Measurements from ENCODE around the gene TEX51.

Gene TEX51

DNA sequence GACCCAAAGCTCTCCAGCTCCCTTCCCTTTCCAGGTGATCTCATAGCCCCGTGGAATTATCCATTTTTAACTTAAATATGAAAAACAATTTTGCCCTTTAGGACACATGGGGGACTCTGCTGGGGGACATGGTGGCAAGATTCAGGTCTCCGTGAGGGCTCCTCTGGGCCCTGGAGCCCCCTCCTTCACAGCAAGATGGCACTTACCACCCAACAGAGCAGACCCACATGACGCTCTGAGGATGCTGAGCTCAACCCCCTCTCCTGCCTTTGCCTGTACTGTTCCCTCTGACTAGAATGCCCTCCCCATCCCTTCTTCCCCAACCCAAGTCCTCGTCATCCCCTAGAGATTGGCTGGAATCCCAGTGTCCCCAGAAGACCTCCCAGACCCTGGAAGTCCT, 17.2 kb downstream of the TEX51 start:
- no peak for DNase-seq

DNA sequence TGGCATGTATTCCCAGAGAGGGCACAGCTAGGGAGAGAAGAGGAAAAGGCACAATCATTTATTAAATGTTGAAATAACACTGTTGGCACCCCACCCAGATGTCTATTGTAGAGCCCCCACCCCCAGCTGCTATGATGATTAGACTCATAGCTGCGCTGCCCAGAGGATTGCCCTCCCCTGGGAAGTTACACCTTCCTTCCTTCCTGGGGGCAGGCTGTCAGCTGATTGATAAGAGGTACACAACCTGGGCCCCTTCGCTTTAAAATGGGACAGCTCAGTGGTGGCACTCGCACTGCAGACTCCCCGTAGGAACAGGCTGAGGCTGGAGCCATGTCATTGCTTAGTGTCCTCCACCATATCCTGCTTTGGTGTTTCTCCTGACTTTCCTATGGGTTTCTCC, 18.1 kb downstream of the TEX51 start:
- no peak for DNase-seq

DNA sequence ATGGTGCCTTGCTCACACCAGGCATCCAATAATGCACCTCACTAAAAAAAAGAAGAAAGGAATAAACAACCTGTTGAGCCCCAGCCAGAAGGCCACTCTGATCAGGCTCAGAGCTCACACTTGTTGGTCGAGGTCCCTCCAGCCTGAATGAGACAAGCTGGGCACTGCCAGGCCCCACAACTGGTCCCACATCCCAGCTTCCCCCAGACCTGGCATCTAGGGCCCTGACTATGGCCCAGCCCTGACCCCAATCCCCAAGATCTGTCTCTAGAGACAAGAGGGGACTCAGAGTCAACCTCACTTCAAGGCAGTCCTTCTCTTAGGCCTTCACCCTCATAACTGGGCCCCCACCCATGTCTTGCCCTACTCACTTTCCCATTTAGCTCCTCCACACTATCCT, 22.4 kb downstream of the TEX51 start:
- no peak for DNase-seq

DNA sequence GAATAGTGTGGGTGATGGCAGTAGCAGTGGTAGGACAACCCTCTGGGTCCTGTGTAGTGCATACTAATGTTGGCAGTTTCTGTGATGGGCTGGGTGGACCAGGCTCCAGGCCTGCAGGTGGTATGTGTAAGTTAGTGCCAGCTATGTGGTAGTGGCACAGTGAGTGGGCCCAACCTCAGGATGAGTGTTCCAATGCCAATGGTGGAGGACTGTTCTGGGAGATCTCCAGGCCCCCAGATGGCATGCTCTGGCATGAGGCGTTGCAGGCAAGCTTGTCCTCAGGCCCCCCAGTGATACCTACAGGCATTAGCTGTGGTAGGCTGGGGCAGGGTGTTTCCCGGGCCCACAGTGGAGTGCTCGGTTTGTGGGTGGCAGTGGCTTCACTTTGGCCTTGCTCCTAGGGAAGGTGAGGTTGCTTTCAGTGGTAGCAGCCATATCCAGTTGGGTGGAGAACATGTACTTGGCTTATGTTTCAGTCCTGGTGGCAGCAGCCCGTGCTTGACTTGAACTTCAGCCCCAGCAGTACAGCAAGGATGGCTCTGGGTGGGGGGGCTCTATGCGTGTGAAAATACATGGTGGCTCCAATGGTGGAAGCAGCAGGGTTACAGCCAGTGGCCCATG, 32.4 kb downstream of the TEX51 start:
- DNase-seq, result no peak

DNA sequence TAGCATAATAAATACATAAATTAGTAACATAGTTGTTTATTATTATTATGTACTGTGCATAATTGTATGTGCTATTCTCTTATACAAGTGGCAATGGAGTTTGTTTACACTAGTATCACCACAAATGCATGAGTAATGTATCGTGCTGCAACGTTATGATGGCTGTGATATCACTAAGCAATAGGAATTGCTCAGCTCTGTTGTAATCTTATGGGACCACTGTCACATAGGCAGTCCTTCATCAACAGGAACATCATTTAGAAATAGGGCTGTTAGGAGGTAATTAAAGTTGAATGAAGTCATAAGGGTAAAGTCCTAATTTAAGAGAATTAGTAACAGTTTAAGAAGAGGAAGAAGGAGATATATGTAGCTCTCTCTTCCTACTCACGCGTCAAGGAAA, 33.8 kb downstream of the TEX51 start:
- DNase-seq, result no peak

DNA sequence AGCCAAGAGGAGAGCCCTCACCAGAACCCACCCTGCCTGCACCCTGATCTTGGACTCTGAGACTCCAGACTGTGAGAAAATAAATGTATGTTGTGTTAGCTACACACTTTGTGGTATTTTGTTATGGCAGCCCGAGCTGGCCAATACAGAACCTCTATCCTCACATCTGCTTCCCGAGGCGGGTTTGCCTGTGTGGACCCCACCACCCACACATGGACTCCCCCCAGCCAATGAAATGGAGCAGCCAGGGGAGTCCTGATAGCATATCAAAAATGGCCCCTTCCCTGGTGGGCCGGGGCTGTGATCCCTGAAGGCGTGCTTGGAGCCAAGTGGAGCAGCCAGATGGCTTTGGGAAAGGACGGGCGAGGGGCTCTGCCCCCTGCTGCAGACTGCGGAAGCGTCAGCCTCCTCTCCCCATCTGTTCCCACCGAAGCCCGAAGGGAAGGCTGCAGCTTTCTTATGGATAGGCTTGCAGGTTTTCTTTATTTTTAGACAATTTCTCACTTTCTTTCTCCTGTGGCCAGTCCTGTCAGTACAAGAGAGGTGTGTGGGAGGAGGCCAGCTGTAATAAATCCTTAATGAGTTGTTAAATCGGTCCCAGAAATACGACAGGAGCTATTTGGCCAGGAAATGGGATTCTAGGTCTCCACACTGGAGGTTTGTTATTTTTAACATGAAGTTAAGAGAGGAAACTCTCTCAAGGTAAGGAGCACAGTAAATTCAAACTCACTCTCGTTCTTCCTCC, 34.4 kb downstream of the TEX51 start:
- no peak for DNase-seq

DNA sequence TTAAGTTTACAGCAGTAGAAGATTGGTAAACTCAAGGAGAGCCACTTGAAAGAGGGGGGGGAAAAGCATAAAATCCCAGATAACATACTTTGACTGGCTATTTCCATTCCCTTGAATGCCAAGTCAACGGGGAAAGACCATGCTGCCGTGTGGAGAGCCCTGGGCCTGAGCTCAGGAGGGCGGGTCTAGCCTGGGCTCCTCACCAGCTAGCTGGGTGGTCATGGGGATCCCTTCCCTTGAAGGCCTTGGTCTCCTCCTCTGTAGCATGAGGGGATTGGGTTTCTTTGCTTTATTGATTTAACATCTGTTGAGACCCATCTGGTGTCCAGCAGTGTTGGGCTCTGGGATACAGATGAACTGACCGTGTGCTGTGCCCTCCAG, 35.0 kb downstream of the TEX51 start:
- DNase-seq, result no peak

DNA sequence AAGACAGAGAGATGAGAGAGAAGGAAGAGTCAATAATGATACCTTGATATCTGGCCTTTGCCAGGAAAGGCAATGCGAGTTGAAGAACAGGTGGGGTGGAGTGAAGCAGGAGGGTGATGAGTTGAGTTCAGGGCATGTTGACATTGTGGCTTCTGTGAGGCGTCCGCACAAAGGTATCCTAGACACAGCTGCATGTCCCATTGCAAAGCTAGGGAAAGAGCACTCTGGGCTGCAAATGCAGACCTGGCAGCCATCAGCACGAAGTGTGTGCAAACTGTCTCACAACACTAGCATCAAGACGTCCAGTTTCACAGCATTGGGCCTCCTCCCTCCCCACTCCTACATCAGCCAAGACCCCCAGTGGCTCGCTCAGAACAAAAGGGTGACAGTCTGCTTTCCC, 36.1 kb downstream of the TEX51 start:
- no peak for DNase-seq

DNA sequence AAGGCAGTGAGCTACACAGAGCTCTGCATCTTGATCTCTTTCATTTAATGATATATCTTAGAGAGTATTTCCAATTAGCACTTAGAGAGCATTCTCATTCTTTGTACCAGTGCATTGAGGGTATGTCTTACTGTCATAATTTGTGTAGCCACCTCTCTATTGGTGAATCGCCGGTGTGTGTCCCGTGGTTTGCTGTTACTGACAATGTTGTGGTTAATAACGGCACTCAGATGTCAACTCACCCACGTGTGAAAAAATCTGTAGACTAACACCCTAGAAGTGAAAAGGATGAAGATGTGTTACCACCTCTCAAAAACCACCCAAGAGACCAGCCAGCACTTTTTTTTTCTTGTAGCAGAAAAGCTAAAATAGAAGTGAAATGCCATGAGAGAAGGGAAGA, 37.1 kb downstream of the TEX51 start:
- DNase-seq, result no peak

DNA sequence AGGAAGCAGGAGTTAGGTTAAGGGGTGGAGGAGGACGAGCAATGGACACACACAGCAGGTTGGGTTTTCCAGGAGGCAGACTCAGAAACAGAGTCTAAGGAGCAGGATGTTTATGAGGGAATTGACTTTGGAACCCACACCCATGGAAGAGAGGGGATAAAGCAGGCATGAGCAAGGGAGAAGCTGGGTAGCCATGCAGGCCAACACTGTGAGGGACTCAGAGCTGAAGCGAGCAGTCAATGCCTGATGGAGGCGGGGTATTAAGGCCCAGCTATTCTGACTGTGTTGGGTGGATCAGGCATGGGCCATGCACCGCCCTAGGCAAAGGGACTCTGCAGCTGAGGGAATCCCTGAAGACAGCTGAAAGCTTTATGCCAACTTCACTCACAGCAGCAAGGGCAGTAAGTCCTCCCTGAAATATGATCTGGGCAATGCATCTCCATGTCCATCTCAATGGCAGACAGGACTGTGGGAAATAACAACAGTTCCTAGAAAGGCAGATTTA, 37.6 kb downstream of the TEX51 start:
- no peak for DNase-seq

DNA sequence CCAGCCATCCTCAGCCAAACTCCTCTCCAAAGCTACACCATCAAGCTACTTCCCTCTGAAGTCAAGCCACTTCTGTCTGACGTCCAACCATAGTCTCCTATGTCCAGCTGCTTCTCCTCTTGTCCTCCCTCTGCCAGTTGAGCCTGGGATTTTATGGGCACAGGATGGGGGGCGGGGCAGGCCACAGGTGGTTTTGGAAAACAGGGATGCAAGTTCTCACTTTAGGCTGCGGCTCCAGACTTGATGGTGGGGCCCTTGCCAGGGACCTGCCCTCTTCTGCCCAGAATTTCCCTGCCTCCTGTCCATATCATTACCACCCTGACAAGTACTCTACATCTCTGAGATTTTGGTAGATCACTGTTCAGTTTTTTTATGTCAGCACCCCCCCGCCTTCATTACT, 41.6 kb downstream of the TEX51 start:
- no peak for DNase-seq

DNA sequence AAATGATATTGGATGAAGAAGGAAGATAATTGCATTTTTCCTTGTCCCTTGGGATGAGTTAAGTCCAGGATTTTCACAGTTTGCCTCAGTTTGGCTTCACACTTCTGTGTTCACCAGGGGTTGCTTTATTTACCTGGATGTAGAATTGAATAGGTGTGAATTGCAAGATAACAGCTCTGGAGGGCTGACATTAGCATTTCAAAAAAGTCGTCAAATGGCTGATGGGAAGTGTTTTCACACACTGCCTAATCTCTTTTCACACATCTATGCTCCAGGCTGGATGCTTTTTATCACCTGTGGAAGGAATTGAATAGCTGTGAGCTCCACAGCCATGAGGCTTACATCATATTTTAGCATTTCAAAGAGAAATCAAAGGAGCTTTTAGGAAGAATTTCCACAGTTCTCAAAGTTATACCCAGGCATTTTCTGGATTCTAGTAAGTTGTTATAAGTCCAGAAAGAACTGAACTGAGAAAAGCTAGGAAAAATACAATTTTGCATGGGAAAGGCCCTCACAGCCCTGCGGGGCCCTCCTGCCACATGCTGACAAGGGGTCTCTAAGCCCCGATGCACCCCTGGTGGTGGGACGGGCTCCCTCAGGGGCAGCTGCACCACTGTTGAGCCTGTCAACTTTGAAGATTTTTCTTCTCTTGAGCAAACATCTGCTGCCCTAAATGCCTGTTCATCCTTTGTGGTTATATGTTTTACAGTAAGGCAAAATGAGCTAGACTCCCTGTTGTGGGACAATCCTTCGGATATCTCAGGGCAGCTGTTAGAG, 43.9 kb downstream of the TEX51 start:
- DNase-seq, result no peak

DNA sequence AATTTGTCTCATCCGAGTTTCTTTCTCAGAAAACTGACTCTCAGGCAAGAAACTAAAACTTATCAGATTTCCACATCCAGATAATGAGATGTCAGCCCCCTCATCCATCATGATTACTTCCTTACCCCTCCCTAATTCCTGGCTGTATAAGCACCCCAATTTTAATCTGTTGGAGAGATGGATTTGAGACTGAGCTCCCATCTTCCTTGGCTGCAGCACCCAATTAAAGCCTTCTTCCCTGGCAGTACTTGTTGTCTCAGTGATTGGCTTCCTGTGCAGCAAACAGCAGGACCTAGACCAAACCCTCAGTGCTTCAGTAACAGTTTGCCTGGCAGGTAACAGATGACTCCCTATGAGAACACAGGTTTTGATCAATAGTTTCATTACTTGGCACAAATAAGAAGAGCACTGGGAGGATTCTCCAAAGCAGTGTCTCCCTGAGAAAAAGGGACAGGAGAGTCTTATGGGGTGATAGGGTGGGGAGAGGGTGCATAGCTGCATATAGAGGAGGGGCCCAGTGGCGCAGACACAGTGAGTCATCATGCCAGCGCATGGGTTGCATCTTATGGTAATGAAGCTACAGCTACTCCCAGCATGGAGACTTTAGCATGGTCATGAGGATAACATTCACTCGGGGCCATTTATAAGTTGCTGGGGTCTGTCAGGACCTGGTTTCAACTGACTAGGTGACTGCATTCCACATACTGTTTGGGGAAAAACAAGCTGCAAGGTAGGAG, 45.1 kb downstream of the TEX51 start:
- DNase-seq, result no peak

DNA sequence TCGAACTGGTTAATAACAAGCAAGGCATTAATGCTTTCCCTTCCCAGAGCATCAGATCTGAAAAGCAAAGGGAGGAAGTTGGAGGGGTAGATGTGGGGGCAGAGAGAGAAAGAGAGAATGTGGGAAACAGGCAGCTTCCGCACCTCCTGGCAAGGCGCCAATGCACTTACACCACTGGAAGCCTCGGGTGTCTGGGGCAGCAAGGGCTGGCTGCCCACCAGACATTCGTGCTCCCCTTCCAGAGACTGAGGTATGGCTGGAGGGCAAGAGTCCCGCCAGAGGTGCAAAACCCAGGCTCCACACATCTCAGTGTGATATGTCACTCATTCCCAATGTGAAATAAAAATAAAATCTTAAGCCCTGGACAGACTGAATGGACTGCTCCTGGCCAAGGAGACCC, 46.4 kb downstream of the TEX51 start:
- no peak for DNase-seq

DNA sequence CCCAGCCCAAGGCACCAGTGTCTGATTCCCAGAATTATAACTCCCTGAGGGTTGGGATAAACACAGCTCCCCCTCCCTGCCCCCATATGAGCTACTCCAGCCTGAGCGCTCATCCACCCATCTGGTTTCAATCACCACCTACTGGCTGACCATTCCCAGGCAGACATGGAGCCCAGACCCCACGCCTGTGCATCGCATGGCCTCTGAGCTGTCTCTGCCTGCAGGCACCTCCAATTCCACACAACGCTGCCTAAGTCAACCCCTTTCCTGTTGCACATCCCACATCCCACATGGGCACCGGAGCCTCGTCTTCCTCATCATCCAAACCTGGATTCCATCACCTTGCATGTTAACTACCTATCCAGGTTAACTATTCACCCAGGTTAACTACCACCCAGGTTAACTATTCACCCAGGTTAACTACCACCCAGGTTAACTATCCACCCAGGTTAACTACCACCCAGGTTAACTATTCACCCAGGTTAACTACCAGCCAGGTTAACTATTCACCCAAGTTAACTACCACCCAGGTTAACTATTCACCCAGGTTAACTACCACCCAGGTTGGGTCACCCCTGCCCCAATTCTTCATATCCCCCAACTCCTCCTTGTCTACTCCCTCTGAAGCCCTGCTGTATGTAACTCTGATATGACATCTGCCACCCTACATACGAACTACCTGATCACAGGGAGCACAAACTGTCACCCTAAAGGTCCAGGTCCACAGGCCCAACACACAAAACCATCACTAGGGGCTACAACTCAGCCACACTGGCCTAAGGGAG, 47.8 kb downstream of the TEX51 start:
- DNase-seq, result no peak

DNA sequence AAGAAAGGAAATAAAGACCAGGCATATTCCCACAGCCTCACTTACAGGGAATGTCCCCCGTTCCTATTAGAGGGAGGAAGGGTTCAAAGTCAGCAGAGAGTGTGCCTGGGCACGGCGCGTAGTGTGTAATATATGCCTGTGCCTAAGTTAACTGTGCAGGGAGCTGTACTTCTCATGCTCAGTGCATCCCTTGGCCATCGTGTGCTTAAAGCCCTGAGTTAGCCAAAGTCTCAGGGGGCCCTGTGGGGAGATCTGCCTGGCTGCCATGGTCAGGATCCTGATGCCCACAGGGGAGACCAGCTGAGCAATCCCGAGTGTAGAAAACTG, 48.4 kb downstream of the TEX51 start:
- no peak for DNase-seq

DNA sequence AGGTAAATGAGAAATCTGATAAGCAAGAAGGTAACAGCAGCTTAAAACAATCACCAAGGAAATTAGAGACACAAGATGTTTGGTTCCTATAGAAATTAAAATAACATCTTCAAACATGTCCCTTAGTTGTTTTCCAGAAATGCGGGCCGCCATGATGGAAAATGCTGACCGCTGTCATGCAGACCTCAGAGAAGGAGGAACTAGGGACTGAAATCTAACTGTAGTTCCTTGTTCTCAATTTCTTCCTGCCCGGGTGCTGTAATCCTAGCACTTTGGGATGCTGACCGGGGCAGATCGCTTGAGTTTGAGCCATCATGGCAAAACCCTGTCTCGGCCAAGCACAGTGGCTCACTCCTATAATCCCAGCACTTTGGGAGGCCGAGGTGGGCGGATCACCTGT, 51.1 kb downstream of the TEX51 start:
- DNase-seq, result no peak

DNA sequence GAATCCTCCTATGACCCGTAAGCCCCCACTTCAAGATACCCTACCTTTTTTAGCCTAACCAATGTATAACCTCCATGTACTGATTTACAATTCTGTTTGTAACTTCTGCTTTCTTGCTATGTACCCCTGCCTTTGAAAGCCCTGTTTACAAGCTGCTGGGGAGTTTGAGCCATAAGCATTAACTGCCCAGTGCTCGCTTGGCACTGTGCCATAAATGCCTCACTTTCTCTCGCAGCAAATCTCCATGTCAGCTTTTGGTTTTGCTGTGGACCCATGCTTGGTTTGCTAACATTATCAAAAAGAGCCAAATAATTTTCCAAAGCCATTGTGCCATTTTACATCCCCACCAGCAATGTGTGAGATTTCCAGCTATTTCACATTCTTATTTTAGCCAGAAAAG, 51.8 kb downstream of the TEX51 start:
- no peak for DNase-seq
